K562 (cell line): ENCODE results near the gene USPL1.

ENCODE experiments used
- ARNT ChIP-seq, 2 experiments: fragments of 450-650 bp; IDR thresholded peaks; 2 replicates each; pipeline ENCODE4 v1.6.1; 2016; ENCODE audit warnings: mild to moderate bottlenecking in 1 of 2
- ATF2 ChIP-seq: sonication (generic); formaldehyde crosslinking; IDR thresholded peaks from 2 replicates; pipeline ENCODE4 v1.8.1; 2022; ENCODE audit warnings: missing genetic modification reagents
- BMI1 ChIP-seq: fragments of 150-350 bp; IDR thresholded peaks from 2 replicates; pipeline ENCODE4 v1.6.1; 2014; ENCODE audit warnings: low read length
- CEBPB ChIP-seq: fragments of 450-650 bp; IDR thresholded peaks from 2 replicates; pipeline ENCODE4 v1.6.1; 2016; ENCODE audit warnings: missing genetic modification characterization, missing compliant biosample characterization
- CTCF ChIP-seq, 3 experiments: IDR thresholded peaks in 2 of 3; conservative IDR thresholded peaks in 1 of 3; 2 replicates each; pipeline ENCODE4 v1.5.1; 2011 to 2012; ENCODE audit warnings: low read length in 3 of 3, mild to moderate bottlenecking in 3 of 3, control low read depth in 2 of 3, improper control_type of control experiment in 1 of 3, inconsistent platforms in 1 of 3, low read depth in 1 of 3, mixed read lengths in 1 of 3, moderate library complexity in 1 of 3; ENCODE audit not compliant: insufficient read depth in 2 of 3
- EP300 ChIP-seq: IDR thresholded peaks from 2 replicates; pipeline ENCODE4 v1.6.1; 2012; ENCODE audit warnings: low read length, improper control_type of control experiment
- EZH2 ChIP-seq: IDR thresholded peaks from 2 replicates; pipeline ENCODE4 v1.6.1; 2012; ENCODE audit warnings: low read depth, mild to moderate bottlenecking, inconsistent platforms, low read length, borderline replicate concordance
- PKNOX1 ChIP-seq: fragments of 450-650 bp; IDR thresholded peaks from 2 replicates; pipeline ENCODE4 v1.6.1; 2016
- RAD21 ChIP-seq, 2 experiments: fragments of 250-450 bp in 1 of 2; fragments of 450-650 bp in 1 of 2; sonication (Bioruptor Pico) in 1 of 2; formaldehyde crosslinking in 1 of 2; IDR thresholded peaks in 1 of 2; conservative IDR thresholded peaks in 1 of 2; 2 replicates each; pipeline versions ENCODE4 v1.4.0 to v1.8.0; 2020 to 2022; ENCODE audit warnings: mild to moderate bottlenecking in 2 of 2, moderate library complexity in 1 of 2
- RBM22 ChIP-seq: fragments of 200-400 bp; formaldehyde crosslinking; IDR thresholded peaks from 2 replicates; pipeline ENCODE4 v1.6.1; 2018; ENCODE audit warnings: low read length, low read depth; ENCODE audit not compliant: poor library complexity, severe bottlenecking
- SMARCE1 ChIP-seq: fragments of 450-650 bp; IDR thresholded peaks from 2 replicates; pipeline ENCODE4 v1.7.1; 2016; ENCODE audit warnings: mild to moderate bottlenecking

GRCh38 chr13:30587231-30587630 is 30.5 kb upstream of the USPL1 start:
- no peak for TF ChIP-seq EZH2
- TF ChIP-seq SMARCE1: no peak
- TF ChIP-seq BMI1: no peak
- no peak for TF ChIP-seq CEBPB (tag)
- no peak for TF ChIP-seq PKNOX1
- no peak for TF ChIP-seq ATF2 (CRISPR knock-in tag)
- TF ChIP-seq CTCF (IDR thresholded peaks at IDR 0.05 in 2 of 3, conservative IDR thresholded peaks at IDR 0.05 in 1 of 3; ENCODE audit: insufficient read depth in 2 of 3, low read depth in 1 of 3, low read length in 3 of 3): no peak
- no peak for TF ChIP-seq ARNT (IDR thresholded peaks at IDR 0.05)
- TF ChIP-seq RBM22: no peak
- TF ChIP-seq EP300: no peak
- no peak for TF ChIP-seq RAD21 (CRISPR knock-in tag; conservative IDR thresholded peaks at IDR 0.05 in 1 of 2, IDR thresholded peaks at IDR 0.05 in 1 of 2)
